Peyer's patch (tissue), 4 donors: Measurements from ENCODE around the gene ALAS1.
A peak's percentile ranks its signal among the peaks of the same experiment; 100 is the strongest.

Experiments
- CTCF ChIP-seq, 6 experiments: fragments of 450-650 bp in 4 of 6; fragments of 200-600 bp in 2 of 6; sonication (generic) in 1 of 6; IDR thresholded peaks; one replicate each; pipeline ENCODE4 v1.5.1; 2017 to 2019; ENCODE audit warnings: antibody characterized with exemption in 6 of 6, mild to moderate bottlenecking in 3 of 6, moderate library complexity in 1 of 6
- POLR2A ChIP-seq, 2 donors: fragments of 450-650 bp; IDR thresholded peaks; one replicate each; pipeline ENCODE4 v1.5.1; 2017; ENCODE audit warnings: antibody characterized with exemption in 2 of 2, mild to moderate bottlenecking in 2 of 2, moderate library complexity in 2 of 2

- TF ChIP-seq CTCF (IDR thresholded peaks at IDR 0.05) (peak; percentile 87 to 96 (median 92)), POLR2A (IDR thresholded peaks at IDR 0.05) (no peak)
These were observed 33.7 kb downstream of the ALAS1 start for GRCh38 chr3:52231502-52232278.
